Neural cell (in vitro differentiated cells): ENCODE measurements around the gene DCXR. TPM values are rescaled to one million over a fixed set of nuclear protein-coding genes. Genes with fewer than 3 reads are reported as not detected.

Experiments used
- H2AFZ ChIP-seq: fragments of 200-600, 300-800 bp; sonication (generic), shearing (Covaris generic); 2 replicates; pipeline ENCODE4 v1.6.0; 2014; ENCODE audit warnings: low read depth, mild to moderate bottlenecking, antibody characterized with exemption, low read length, moderate library complexity
- H3F3A ChIP-seq: fragments of 200-600 bp; shearing (Covaris generic); 2 replicates; pipeline ENCODE4 v1.6.1; 2016; ENCODE audit warnings: mild to moderate bottlenecking, moderate library complexity, mixed read lengths, antibody characterized with exemption, low read length; ENCODE audit not compliant: insufficient read depth, poor library complexity, severe bottlenecking
- H3K27ac ChIP-seq: fragments of 200-600, 300-800 bp; sonication (generic), shearing (Covaris generic); 2 replicates; pipeline ENCODE4 v1.5.1; 2014; ENCODE audit warnings: mild to moderate bottlenecking, low read length, moderate library complexity
- H3K27me3 ChIP-seq: fragments of 300-800, 200-600 bp; sonication (generic), shearing (Covaris generic); 2 replicates; pipeline ENCODE4 v1.6.0; 2014; ENCODE audit warnings: mild to moderate bottlenecking, low read depth, low read length, moderate library complexity; ENCODE audit not compliant: insufficient read depth
- H3K36me3 ChIP-seq: fragments of 300-800, 200-600 bp; sonication (generic), shearing (Covaris generic); 2 replicates; pipeline ENCODE4 v1.5.1; 2014; ENCODE audit warnings: mild to moderate bottlenecking, antibody characterized with exemption, low read length, moderate library complexity; ENCODE audit not compliant: insufficient read depth
- H3K4me2 ChIP-seq: fragments of 300-800, 200-600 bp; sonication (generic), shearing (Covaris generic); 2 replicates; pipeline ENCODE4 v1.6.0; 2014; ENCODE audit warnings: mild to moderate bottlenecking, low read length
- H3K4me3 ChIP-seq: fragments of 300-800, 200-600 bp; sonication (generic), shearing (Covaris generic); 2 replicates; pipeline ENCODE4 v1.5.1; 2014; ENCODE audit warnings: mild to moderate bottlenecking, low read length, moderate library complexity
- H3K79me2 ChIP-seq: fragments of 200-600 bp; shearing (Covaris generic); replicated peaks from 2 replicates; pipeline ENCODE4 v1.6.0; 2014; ENCODE audit warnings: mild to moderate bottlenecking, low read length, moderate library complexity; ENCODE audit not compliant: insufficient read depth
- H3K9ac ChIP-seq: fragments of 300-800, 200-600 bp; sonication (generic), shearing (Covaris generic); 2 replicates; pipeline ENCODE4 v1.6.1; 2016; ENCODE audit warnings: mild to moderate bottlenecking, low read length, mixed read lengths
- H3K9me2 ChIP-seq: fragments of 200-600 bp; shearing (Covaris generic); 2 replicates; pipeline ENCODE4 v1.6.1; 2016; ENCODE audit warnings: mild to moderate bottlenecking, low read length, mixed read lengths; ENCODE audit not compliant: insufficient read depth
- H3K9me3 ChIP-seq: fragments of 200-600, 300-800 bp; sonication (generic), shearing (Covaris generic); 2 replicates; pipeline ENCODE4 v1.6.1; 2016; ENCODE audit warnings: mild to moderate bottlenecking, mixed run types, low read length, moderate library complexity, mixed read lengths
- H4K20me1 ChIP-seq: fragments of 200-600 bp; shearing (Covaris generic); 2 replicates; pipeline ENCODE4 v1.6.1; 2016; ENCODE audit warnings: mild to moderate bottlenecking, mixed run types; ENCODE audit not compliant: insufficient read depth
- EP300 ChIP-seq: fragments of 450-650 bp; conservative IDR thresholded peaks from 2 replicates; pipeline ENCODE4 v1.6.1; 2014; ENCODE audit warnings: antibody characterized with exemption, mild to moderate bottlenecking, moderate library complexity; ENCODE audit not compliant: poor library complexity, severe bottlenecking
- EZH2 ChIP-seq: fragments of 200-600, 300-800 bp; shearing (Covaris generic), sonication (generic); IDR thresholded peaks from 2 replicates; pipeline ENCODE4 v1.6.1; 2014; ENCODE audit warnings: antibody characterized with exemption, low read length, borderline replicate concordance, mild to moderate bottlenecking; ENCODE audit not compliant: insufficient read depth, poor library complexity, severe bottlenecking
- MXI1 ChIP-seq: fragments of 450-650 bp; conservative IDR thresholded peaks from 2 replicates; pipeline ENCODE4 v1.6.1; 2014; ENCODE audit warnings: antibody characterized with exemption, mild to moderate bottlenecking; ENCODE audit not compliant: poor library complexity, severe bottlenecking
- POLR2AphosphoS5 ChIP-seq: IDR thresholded peaks from 2 replicates; pipeline ENCODE4 v1.6.1; 2012
- RAD21 ChIP-seq: fragments of 450-650 bp; conservative IDR thresholded peaks from 2 replicates; pipeline ENCODE4 v1.6.1; 2014; ENCODE audit warnings: antibody characterized with exemption, mild to moderate bottlenecking, moderate library complexity
- SMC3 ChIP-seq: fragments of 450-650 bp; conservative IDR thresholded peaks from 2 replicates; pipeline ENCODE4 v1.6.1; 2014; ENCODE audit warnings: antibody characterized with exemption, mild to moderate bottlenecking, moderate library complexity; ENCODE audit not compliant: poor library complexity
- TAF1 ChIP-seq: IDR thresholded peaks from 2 replicates; pipeline ENCODE4 v1.6.1; 2012; ENCODE audit warnings: low read depth
- polyA plus RNA-seq: library from polyadenylated mRNA; depleted of rRNA; stranded (reverse); fragments of >200 nt; gene quantifications from 2 replicates; pipeline ENCODE4 v1.2.3, GENCODE V29; 2014
- TF ChIP-seq, protein P1 (sequence below): IDR thresholded peaks from 2 replicates; pipeline ENCODE4 v1.6.1; 2012; ENCODE audit warnings: borderline replicate concordance
- TF ChIP-seq, protein P2 (sequence below): fragments of 450-650 bp; IDR thresholded peaks from 2 replicates; pipeline ENCODE4 v1.5.1; 2014; ENCODE audit warnings: antibody characterized with exemption, mild to moderate bottlenecking, moderate library complexity; ENCODE audit not compliant: poor library complexity, severe bottlenecking

Gene DCXR
- polyA plus RNA-seq, 1 donor from 2014 or later: 129 TPM

DNA sequence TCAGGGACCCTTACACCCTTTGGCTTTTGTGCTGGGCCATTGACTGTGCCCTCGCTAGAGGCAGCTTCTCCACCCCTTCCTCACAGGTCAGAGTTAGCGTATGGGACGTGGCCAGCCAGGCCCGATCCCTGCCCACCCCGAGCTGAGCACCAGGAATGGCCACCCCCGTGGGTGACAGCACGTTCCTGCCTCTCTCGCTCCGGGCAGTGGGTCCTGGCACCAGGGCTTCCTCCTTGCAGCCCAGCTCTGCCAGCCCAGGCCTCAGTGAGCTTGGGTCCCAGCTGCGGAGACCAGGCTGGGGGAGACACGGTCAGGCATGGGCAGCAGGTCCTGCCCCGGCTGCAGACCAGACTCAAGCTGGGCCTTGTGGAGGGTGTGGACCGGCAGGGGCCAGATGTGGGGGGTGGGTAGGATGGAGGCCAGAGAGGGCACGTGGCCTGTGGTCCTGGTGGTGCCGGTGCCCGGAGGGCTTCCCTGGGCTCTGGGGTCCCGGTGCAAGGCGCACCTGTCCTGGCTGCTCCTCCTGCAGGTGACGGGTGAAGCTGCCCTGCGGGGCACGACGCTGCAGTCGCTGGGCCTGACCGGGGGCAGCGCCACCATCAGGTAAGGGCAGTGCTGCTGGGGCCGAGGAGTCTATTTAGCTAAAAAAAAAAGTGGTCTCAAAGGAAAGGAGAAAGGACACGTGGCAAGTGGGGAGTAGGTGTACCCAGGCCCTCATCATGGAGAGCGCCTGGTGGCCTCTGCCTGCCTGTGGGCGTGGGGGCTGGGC, 41.9 kb downstream of the DCXR start:
- TF ChIP-seq, protein P1, sequence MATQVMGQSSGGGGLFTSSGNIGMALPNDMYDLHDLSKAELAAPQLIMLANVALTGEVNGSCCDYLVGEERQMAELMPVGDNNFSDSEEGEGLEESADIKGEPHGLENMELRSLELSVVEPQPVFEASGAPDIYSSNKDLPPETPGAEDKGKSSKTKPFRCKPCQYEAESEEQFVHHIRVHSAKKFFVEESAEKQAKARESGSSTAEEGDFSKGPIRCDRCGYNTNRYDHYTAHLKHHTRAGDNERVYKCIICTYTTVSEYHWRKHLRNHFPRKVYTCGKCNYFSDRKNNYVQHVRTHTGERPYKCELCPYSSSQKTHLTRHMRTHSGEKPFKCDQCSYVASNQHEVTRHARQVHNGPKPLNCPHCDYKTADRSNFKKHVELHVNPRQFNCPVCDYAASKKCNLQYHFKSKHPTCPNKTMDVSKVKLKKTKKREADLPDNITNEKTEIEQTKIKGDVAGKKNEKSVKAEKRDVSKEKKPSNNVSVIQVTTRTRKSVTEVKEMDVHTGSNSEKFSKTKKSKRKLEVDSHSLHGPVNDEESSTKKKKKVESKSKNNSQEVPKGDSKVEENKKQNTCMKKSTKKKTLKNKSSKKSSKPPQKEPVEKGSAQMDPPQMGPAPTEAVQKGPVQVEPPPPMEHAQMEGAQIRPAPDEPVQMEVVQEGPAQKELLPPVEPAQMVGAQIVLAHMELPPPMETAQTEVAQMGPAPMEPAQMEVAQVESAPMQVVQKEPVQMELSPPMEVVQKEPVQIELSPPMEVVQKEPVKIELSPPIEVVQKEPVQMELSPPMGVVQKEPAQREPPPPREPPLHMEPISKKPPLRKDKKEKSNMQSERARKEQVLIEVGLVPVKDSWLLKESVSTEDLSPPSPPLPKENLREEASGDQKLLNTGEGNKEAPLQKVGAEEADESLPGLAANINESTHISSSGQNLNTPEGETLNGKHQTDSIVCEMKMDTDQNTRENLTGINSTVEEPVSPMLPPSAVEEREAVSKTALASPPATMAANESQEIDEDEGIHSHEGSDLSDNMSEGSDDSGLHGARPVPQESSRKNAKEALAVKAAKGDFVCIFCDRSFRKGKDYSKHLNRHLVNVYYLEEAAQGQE: no peak
- TF ChIP-seq EZH2: no peak
- no peak for TF ChIP-seq TAF1
- no peak for TF ChIP-seq EP300
- TF ChIP-seq SMC3: no peak
- no peak for TF ChIP-seq POLR2AphosphoS5
- TF ChIP-seq MXI1: no peak
- no peak for TF ChIP-seq RAD21
- TF ChIP-seq, protein P2, sequence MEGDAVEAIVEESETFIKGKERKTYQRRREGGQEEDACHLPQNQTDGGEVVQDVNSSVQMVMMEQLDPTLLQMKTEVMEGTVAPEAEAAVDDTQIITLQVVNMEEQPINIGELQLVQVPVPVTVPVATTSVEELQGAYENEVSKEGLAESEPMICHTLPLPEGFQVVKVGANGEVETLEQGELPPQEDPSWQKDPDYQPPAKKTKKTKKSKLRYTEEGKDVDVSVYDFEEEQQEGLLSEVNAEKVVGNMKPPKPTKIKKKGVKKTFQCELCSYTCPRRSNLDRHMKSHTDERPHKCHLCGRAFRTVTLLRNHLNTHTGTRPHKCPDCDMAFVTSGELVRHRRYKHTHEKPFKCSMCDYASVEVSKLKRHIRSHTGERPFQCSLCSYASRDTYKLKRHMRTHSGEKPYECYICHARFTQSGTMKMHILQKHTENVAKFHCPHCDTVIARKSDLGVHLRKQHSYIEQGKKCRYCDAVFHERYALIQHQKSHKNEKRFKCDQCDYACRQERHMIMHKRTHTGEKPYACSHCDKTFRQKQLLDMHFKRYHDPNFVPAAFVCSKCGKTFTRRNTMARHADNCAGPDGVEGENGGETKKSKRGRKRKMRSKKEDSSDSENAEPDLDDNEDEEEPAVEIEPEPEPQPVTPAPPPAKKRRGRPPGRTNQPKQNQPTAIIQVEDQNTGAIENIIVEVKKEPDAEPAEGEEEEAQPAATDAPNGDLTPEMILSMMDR: no peak
- Histone ChIP-seq H2AFZ (no peak overlapping the region), H3K27me3 (no peaks in the 10 kb centered on the region), H3K36me3 (no peaks in the 10 kb centered on the region), H3K9me2 (no peaks in the 10 kb centered on the region), H3F3A (no peaks in the 10 kb centered on the region), H3K9ac (no peak overlapping the region), H3K4me3 (no peak overlapping the region), H3K27ac (no peak overlapping the region), H3K9me3 (no peaks in the 10 kb centered on the region), H3K79me2 (no peaks in the 10 kb centered on the region), H4K20me1 (no peaks in the 10 kb centered on the region), H3K4me2 (no peak overlapping the region)

DNA sequence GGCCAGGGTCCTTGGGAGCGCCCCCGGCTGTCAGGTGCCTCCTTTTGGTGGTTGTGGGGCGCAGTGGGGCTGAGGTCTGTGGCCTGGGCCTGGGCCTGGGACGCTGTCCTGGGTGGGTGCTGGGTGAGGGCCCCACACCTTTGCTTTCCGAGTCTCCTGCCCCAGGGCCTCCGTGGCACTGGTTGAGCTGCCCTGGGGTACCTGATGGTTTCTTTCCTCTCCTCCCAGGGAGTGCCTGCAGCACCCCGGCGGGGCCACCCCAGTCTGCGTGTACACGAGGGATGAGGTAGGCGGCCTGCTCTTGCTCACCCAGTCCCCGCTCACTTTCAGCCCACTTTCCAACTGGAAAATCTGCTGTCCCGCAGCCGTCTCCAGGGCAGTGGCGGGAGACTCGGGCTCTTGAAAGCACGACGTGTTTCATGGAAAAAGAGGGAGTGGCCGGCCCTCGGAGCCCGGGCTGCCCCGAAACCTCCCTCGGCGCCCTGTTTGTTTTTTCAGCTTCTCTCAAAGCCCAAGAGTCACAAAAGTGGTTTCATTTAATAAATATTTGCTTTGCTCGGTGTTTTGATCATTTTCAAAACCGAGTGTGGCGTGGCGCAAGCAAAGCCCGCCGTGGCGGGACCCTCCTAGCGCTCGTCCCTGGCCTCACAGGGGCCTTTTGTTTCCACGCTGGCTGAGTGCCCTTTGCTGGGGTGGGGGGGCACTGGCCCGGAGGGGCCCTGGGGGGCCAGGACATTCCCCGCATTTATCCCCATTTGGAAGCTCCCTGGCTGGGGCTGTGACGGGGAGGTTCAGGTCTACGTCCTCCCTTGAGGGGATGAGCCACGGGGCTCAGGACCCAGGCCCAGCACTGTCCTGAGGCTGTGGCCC, 42.7 kb downstream of the DCXR start:
- Histone ChIP-seq H3K4me3 (no peak overlapping the region), H3K27me3 (no peaks in the 10 kb centered on the region), H2AFZ (no peak overlapping the region), H3K9me2 (no peaks in the 10 kb centered on the region), H3K79me2 (no peaks in the 10 kb centered on the region), H4K20me1 (no peaks in the 10 kb centered on the region), H3K9ac (no peak overlapping the region), H3K4me2 (no peak overlapping the region), H3K9me3 (no peaks in the 10 kb centered on the region), H3K36me3 (no peaks in the 10 kb centered on the region), H3F3A (no peaks in the 10 kb centered on the region), H3K27ac (no peak overlapping the region)
- TF ChIP-seq RAD21 (no peak), TAF1 (no peak)
